Fibroblast of mammary gland (primary cell): ENCODE measurements around the gene AMOTL2.
A peak's percentile ranks its signal among the peaks of the same experiment; 100 is the strongest.

ENCODE experiments used
- DNase-seq: peaks from one replicate; pipeline ENCODE4 v3.0.0-alpha.2; 2010; ENCODE audit warnings: low read depth
- H3K4me3 ChIP-seq: 2 replicates; pipeline ENCODE4 v1.5.1; 2011; ENCODE audit warnings: low read depth, mild to moderate bottlenecking, low read length, moderate library complexity; ENCODE audit not compliant: control insufficient read depth
- TF ChIP-seq, protein P1 (sequence below): conservative IDR thresholded peaks from 2 replicates; pipeline ENCODE4 v1.5.1; 2011; ENCODE audit warnings: low read depth, low read length, inconsistent platforms; ENCODE audit not compliant: control insufficient read depth, insufficient read depth

Gene AMOTL2

DNA sequence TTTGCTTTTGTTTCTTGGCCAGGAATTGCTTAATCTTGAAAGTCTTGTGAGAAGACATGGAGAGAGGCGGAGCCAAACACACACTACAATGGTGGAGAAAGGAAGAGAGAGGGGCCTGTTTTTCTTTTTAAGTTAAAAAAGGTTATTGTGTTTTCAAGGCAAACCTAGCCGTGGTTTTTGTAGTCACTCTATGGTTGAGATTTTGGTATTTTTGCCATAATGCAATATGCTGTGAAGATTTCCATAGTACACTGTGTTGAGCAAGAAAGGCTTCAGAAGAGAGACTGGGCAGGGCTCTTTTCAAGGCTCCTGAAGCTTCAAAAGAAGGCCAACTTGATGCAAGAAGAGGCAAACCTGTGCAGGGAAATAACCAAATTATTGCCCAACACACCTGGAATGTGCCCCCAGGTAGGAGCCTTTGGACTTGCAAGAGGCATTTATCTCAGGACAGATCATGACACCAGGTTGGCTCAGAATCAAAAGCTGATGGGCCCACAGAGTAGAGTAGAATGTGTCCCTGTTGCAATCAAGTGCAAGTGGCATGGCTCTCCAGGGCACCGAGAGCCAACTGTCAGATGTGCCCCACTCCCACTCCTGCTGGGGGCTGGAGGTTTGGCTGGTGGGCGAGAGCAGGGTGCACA is 22.1 kb downstream of the AMOTL2 start:
- TF ChIP-seq, protein P1, sequence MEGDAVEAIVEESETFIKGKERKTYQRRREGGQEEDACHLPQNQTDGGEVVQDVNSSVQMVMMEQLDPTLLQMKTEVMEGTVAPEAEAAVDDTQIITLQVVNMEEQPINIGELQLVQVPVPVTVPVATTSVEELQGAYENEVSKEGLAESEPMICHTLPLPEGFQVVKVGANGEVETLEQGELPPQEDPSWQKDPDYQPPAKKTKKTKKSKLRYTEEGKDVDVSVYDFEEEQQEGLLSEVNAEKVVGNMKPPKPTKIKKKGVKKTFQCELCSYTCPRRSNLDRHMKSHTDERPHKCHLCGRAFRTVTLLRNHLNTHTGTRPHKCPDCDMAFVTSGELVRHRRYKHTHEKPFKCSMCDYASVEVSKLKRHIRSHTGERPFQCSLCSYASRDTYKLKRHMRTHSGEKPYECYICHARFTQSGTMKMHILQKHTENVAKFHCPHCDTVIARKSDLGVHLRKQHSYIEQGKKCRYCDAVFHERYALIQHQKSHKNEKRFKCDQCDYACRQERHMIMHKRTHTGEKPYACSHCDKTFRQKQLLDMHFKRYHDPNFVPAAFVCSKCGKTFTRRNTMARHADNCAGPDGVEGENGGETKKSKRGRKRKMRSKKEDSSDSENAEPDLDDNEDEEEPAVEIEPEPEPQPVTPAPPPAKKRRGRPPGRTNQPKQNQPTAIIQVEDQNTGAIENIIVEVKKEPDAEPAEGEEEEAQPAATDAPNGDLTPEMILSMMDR, result no peak
- peak; percentile 29 for DNase-seq

DNA sequence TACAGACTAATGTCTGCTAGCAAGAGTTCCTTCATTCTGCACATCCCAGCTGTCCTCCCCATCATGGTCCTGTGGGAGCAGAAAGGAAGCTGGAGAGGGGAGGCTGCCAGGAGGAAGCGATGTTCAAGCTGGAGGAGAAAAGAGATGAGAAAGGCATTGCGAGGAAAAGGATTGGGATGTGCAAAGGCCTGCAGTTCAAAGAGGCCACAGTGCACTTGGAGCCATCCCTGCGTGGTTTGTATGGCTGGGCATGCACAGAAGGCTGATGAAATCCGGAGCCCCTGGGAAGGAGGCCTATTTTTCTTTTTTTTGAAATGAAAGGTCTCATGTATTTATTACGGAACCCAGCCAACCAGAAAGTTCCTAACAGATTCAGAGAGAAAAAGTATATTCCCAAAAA is 22.8 kb downstream of the AMOTL2 start:
- no peak for DNase-seq
- no peak overlapping the region for H3K4me3 ChIP-seq
- TF ChIP-seq, protein P1, result no peak

More for the DNA sequence above, 22.1 kb downstream of the AMOTL2 start:
- H3K4me3 ChIP-seq, result no peak overlapping the region

DNA sequence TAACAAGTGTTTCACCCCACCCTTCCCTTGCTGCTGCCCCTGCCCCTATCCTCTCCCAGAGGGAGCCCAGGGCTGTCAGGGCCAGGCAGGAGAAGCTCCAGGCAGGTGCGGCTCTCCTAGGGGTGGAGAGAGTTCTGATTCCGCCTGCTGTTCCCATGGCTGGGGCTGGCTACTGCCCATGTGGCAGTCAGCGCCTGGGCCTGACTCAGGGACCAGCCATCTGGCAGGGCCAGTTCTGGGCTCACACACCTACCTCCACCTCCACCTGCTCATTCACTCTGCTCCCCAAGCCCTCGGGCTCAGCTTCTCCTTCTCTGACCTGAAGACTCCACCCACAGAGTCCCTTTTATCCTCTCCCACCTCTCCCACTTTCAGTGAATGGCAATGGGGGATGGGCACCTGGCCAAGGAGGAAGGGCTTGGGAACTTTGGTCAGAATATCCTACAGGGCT is 23.4 kb downstream of the AMOTL2 start:
- H3K4me3 ChIP-seq, result no peak overlapping the region
- TF ChIP-seq, protein P1, result no peak
- DNase-seq, result no peak

DNA sequence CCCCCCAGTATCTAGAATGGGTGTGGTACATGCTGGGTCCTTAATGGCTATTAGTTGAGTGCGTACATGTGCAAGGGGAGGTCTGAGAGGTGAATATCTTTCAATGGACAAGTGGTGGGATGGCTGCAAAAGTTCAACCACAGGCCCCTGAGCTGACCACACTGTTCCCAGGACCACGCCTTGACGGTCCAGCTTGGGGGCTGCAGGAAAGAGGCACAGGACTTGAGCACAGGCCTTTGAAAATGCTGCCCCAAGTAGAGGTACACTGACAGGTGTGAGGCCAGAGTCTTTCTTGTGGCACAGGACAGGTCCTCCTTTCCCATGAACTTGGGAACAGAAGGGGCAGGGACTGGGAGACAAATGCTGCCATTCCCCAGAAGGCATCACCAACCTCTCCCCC is 24.0 kb downstream of the AMOTL2 start:
- DNase-seq, result no peak
- TF ChIP-seq, protein P1, result no peak
- H3K4me3 ChIP-seq, result no peak overlapping the region

DNA sequence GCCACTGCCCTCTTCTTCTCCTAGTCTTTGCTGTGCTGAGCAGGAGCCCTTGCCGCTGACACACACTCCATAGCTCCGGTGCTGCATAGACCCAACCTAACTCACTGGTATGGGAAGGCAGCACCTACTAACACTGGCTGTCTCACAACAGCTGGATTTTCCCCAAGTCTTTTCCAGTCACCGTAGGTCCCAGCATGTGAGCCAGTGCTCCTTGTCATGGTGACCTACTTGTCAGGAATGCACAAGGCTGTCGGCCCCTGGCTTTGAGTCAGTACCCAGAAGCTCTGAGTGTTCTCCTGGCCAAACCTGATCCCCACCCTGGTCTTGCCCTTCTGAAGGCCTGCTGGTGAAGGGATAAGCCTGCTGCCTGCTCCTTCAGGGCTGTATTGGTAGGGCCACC is 25.7 kb downstream of the AMOTL2 start:
- TF ChIP-seq, protein P1, result no peak
- DNase-seq, result peak; percentile 65
- H3K4me3 ChIP-seq, result no peak overlapping the region

DNA sequence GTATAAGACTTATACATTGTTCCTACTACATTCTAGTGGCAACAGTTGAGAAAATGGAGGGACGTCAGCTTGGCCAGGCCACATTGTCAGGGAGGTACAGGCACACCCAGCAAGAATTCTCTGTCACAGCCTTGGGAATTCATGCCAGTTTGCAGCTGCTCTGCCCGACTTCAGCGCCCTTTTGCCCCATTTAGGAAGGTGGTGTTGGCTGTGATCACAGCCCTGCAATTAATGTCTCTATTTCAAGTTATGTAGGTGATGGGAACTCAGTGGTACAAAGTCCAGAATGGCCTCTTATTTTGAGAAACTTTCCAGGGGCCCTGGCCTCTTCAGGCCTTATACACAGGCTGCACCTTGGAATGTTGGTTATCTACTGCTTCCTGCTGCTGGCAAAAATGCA is 26.7 kb downstream of the AMOTL2 start:
- TF ChIP-seq, protein P1, result no peak
- no peak for DNase-seq
- H3K4me3 ChIP-seq, result no peak overlapping the region
